Esophagus muscularis mucosa (tissue), 4 donors: ENCODE measurements around the gene EPHB2. TPM values are rescaled to one million over a fixed set of nuclear protein-coding genes. Genes with fewer than 3 reads are reported as not detected.

Source experiments
- DNase-seq: peaks from one replicate; pipeline ENCODE4 v3.0.0-alpha.2; 2017; ENCODE audit errors: extremely low spot score
- H3K27ac ChIP-seq, 4 donors: fragments of 200-600 bp; sonication (generic); replicated peaks in 1 of 4; 1 replicate in 3 of 4; 2 replicates in 1 of 4; pipeline ENCODE4 v1.5.1; 2016 to 2019; ENCODE audit warnings: mild to moderate bottlenecking in 1 of 4
- H3K27me3 ChIP-seq, 4 donors: fragments of 200-600 bp; sonication (generic); one replicate each; pipeline versions ENCODE4 v1.5.1 to v1.6.0; 2016 to 2019
- H3K36me3 ChIP-seq, 4 donors: fragments of 200-600 bp; sonication (generic); one replicate each; pipeline ENCODE4 v1.5.1; 2016 to 2019
- H3K4me1 ChIP-seq, 4 donors: fragments of 200-600 bp; sonication (generic); one replicate each; pipeline ENCODE4 v1.5.1; 2016 to 2019
- H3K4me3 ChIP-seq, 4 donors: fragments of 200-600 bp; sonication (generic); 1 replicate in 2 of 4; 2 replicates in 2 of 4; pipeline ENCODE4 v1.5.1; 2016 to 2019; ENCODE audit warnings: mild to moderate bottlenecking in 4 of 4, moderate library complexity in 1 of 4
- H3K9me3 ChIP-seq, 4 donors: fragments of 200-600 bp; sonication (generic); 1 replicate in 3 of 4; 2 replicates in 1 of 4; pipeline ENCODE4 v1.5.1; 2016 to 2019
- EP300 ChIP-seq: sonication (generic); formaldehyde crosslinking; IDR thresholded peaks from one replicate; pipeline ENCODE4 v1.6.1; 2017; ENCODE audit warnings: antibody characterized with exemption
- POLR2A ChIP-seq: fragments of 450-650 bp; IDR thresholded peaks from one replicate; pipeline ENCODE4 v1.6.1; 2017; ENCODE audit warnings: antibody characterized with exemption, moderate library complexity, mild to moderate bottlenecking, low read depth
- POLR2AphosphoS5 ChIP-seq, 2 donors: sonication (generic); formaldehyde crosslinking; IDR thresholded peaks; one replicate each; pipeline ENCODE4 v1.6.1; 2017; ENCODE audit warnings: antibody characterized with exemption in 2 of 2
- WGBS: methylation state at CpG from one replicate; pipeline ENCODE4 v1.1.5; 2018; 5-methylcytosine and 5-hydroxymethylcytosine counted together
- intact Hi-C: fragments of 100-400 bp; cut with DNase I; formaldehyde crosslinking; loops from one replicate; pipeline ENCODE4 v1.15.1; 2023
- total RNA-seq, 4 donors: library from RNA; depleted of rRNA; stranded (reverse); fragments of >200 nt; gene quantifications; one replicate each; pipeline versions ENCODE4 v1.1.0 to v1.2.1, GENCODE V29; 2016
- TF ChIP-seq, protein P1 (sequence below), 3 experiments: fragments of 200-600 bp in 2 of 3; fragments of 450-650 bp in 1 of 3; sonication (generic) in 2 of 3; IDR thresholded peaks; one replicate each; pipeline ENCODE4 v1.5.1; 2017 to 2019; ENCODE audit warnings: antibody characterized with exemption in 3 of 3, mild to moderate bottlenecking in 2 of 3, moderate library complexity in 1 of 3

EPHB2 gene
- total RNA-seq, 4 donors from 2014 or later, result 1.5 to 3.3 (median 1.9) TPM

DNA sequence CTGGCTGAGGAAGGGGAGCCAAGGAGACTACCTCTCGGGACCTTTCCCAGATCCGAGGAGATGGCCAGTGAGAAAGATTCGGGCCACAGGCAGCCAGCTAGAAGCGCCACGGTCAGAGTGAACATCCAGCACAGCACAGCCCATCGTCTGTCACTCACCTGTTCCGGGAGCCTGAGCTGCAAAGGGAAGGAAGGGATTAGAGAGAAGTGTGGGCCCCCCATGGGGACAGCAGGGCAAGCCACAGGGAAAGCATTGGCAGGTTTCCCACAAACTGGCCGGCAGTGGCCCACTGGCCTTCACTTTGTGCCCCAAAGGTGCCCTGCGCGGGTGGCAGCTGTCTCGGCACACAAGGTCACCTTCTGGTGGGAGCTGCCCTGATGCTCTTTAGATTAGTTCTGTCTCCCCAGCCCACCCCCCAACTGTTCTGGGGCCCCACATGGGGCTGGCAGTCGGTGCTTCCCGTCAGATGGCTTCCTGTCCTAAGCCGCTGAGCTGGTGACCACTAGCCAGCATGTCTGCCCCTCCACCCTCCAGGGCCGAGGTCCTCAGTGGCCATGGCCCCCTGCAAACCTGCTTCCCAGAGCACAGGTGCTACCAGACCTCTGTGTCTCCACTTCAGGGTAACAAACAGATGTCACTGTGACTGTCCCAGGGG lies 205.3 kb downstream of the EPHB2 start:
- no peak overlapping the region for H3K27ac ChIP-seq
- no peak overlapping the region for H3K4me3 ChIP-seq
- TF ChIP-seq POLR2AphosphoS5 (IDR thresholded peaks at IDR 0.05) (no peak), EP300 (no peak), POLR2A (no peak)
- TF ChIP-seq, protein P1, sequence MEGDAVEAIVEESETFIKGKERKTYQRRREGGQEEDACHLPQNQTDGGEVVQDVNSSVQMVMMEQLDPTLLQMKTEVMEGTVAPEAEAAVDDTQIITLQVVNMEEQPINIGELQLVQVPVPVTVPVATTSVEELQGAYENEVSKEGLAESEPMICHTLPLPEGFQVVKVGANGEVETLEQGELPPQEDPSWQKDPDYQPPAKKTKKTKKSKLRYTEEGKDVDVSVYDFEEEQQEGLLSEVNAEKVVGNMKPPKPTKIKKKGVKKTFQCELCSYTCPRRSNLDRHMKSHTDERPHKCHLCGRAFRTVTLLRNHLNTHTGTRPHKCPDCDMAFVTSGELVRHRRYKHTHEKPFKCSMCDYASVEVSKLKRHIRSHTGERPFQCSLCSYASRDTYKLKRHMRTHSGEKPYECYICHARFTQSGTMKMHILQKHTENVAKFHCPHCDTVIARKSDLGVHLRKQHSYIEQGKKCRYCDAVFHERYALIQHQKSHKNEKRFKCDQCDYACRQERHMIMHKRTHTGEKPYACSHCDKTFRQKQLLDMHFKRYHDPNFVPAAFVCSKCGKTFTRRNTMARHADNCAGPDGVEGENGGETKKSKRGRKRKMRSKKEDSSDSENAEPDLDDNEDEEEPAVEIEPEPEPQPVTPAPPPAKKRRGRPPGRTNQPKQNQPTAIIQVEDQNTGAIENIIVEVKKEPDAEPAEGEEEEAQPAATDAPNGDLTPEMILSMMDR (IDR thresholded peaks at IDR 0.05), result no peak
- H3K4me1 ChIP-seq, result peaks cover 1 to 19% (median 11%) of the 10 kb centered on the region in 4 donors
- intact Hi-C loops, result no loop called here
- H3K9me3 ChIP-seq, result no peaks in the 10 kb centered on the region
- no peaks in the 10 kb centered on the region for H3K36me3 ChIP-seq
- no peak for DNase-seq
- peaks cover 0 to 25% (median 0%) of the 10 kb centered on the region in 4 donors for H3K27me3 ChIP-seq
- 70% methylated on average over 6 of the region's 15 CpGs for WGBS

DNA sequence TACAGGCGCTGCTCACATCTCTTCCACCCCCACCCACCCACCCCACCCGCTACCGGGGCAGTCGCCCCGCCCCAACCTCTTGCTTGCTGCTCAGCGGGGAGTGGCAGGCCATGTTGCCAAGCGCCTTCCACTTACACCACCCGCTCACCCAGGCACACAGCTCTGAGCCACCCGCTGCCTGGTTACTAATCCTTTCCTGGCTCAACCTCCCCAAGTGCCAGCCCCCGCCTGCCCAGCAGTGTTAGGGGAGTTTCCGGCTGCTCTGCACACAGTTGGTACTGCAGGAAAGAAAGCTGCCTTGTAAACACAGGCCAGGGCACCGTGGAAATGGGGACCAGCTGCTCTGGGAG lies 205.8 kb downstream of the EPHB2 start:
- no peak overlapping the region for H3K4me3 ChIP-seq
- H3K27me3 ChIP-seq, result peaks cover 0 to 25% (median 0%) of the 10 kb centered on the region in 4 donors
- no peak overlapping the region for H3K27ac ChIP-seq
- WGBS, result 83% methylated on average over 1 of the region's 12 CpGs
- no peak for DNase-seq
- H3K36me3 ChIP-seq, result no peaks in the 10 kb centered on the region
- H3K9me3 ChIP-seq, result no peaks in the 10 kb centered on the region
- peaks cover 6 to 24% (median 14%) of the 10 kb centered on the region in 4 donors for H3K4me1 ChIP-seq
- intact Hi-C loops, result no loop called here
- TF ChIP-seq, protein P1 (IDR thresholded peaks at IDR 0.05), result no peak
- no peak for TF ChIP-seq EP300
- TF ChIP-seq POLR2A, result no peak
- no peak for TF ChIP-seq POLR2AphosphoS5 (IDR thresholded peaks at IDR 0.05)

DNA sequence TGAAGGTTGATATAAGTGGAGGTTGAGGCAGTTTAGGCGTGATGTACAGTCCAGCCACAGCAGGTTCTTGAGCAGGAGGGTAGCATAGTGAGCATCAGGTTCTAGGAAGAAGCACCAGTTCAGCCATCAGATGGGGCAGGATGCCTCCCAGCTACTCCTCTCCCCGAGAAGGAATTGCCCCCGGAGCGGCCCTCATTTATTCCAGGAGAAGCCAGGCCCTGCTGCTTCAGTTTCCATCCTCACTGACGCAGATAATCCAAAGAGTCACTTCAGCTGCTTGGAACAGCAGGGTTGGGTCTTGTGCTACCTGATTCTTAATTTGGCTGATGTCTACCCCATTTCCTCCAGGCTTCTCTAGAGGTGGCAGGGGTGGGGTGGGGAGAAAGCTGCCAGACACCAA lies 207.3 kb downstream of the EPHB2 start:
- H3K27me3 ChIP-seq, result peaks cover 0 to 21% (median 0%) of the 10 kb centered on the region in 4 donors
- TF ChIP-seq POLR2AphosphoS5 (IDR thresholded peaks at IDR 0.05), result no peak
- TF ChIP-seq, protein P1 (IDR thresholded peaks at IDR 0.05), result no peak
- TF ChIP-seq EP300, result no peak
- TF ChIP-seq POLR2A, result no peak
- DNase-seq, result no peak
- intact Hi-C loops, result no loop called here
- H3K27ac ChIP-seq, result no peak overlapping the region
- WGBS, result 93% methylated on average over 5 of the region's 5 CpGs
- no peaks in the 10 kb centered on the region for H3K36me3 ChIP-seq
- no peaks in the 10 kb centered on the region for H3K9me3 ChIP-seq
- H3K4me3 ChIP-seq, result no peak overlapping the region
- H3K4me1 ChIP-seq, result peaks cover 8 to 27% (median 15%) of the 10 kb centered on the region in 4 donors

DNA sequence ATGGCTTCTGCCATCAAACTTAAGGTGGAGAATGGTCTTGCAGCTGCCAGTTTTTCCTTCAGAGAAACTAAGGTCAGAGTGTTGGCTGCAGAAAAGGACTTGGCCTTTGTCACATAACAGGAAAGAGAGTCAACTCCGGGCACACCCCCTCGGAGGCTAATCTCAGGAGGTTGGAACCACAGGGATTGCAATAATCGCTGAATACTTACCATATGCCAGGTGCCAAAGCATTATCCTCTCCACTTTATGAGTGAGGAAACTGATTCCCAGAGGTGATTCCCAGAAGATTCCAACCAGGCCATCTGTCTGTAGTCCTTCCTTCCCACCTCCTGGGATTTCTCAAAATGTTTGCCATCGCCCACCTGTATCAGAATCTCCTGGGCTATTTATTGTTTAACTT lies 208.0 kb downstream of the EPHB2 start:
- Histone ChIP-seq H3K27me3 (peaks cover 0 to 17% (median 0%) of the 10 kb centered on the region in 4 donors), H3K4me1 (peaks cover 8 to 27% (median 15%) of the 10 kb centered on the region in 4 donors), H3K4me3 (no peak overlapping the region), H3K27ac (no peak overlapping the region), H3K9me3 (no peaks in the 10 kb centered on the region), H3K36me3 (no peaks in the 10 kb centered on the region)
- TF ChIP-seq EP300 (no peak), POLR2A (no peak), POLR2AphosphoS5 (IDR thresholded peaks at IDR 0.05) (no peak)
- TF ChIP-seq, protein P1 (IDR thresholded peaks at IDR 0.05), result no peak
- 97% methylated on average over 3 of the region's 4 CpGs for WGBS
- no peak for DNase-seq
- intact Hi-C loops, result no loop called here
